NOMO-1 (cell line): ENCODE measurements around the gene MAP4K5.

ENCODE experiments used
- DNase-seq, 2 experiments: peaks; one replicate each; lab custom pipeline; 2025; ENCODE audit not compliant: unreplicated experiment in 2 of 2; lab: John Stamatoyannopoulos, UW

The MAP4K5 gene

GRCh38 chr14:50373959-50374358 lies 158.4 kb downstream of the MAP4K5 start:
- DNase-seq: no peak

GRCh38 chr14:50371546-50371945 lies 160.8 kb downstream of the MAP4K5 start:
- DNase-seq: no peak
